GM19043 (cell line): ENCODE measurements around the gene IGFBP4.

Experiments
- ATAC-seq: cut with Tn5 transposase; IDR thresholded peaks from one replicate; pipeline ENCODE4 v1.9.1; 2021; ENCODE audit warnings: low read depth; ENCODE audit not compliant: unreplicated experiment

The IGFBP4 gene

DNA sequence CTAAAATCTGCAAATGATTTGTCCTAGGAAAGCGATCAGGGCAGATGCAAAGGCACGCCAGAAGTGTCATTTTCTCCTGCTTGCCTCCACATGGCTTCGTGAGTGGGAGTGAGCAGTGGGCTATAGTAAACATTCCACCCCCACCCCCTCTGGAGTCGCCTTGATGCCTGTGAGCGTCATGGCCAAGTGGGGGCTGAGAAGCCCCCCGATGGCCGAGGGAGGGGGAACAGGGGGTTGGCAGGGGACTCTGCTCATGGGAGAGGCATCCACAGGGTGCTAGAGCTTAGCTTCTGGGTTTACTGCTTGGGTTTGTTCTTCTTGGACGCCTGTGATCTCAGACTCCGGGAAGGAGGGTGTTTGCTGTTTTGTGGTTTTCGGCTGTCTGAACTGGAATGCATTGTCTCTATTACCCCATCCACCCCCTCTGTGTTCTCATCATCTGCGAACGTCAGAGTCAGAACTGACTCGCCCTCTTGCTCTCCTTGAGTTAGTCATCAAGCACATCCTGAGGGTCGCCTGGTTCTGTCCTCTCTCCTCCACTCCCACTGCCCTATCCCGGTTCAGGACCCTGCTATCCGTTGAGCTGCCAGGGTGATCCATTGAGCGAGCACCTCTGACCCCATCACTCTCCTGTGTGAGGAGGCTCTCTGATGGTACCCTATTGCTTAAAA is 42.7 kb downstream of the IGFBP4 start:
- no peak for ATAC-seq

GRCh38 chr17:40486522-40487370 is 43.5 kb downstream of the IGFBP4 start:
- no peak for ATAC-seq

DNA sequence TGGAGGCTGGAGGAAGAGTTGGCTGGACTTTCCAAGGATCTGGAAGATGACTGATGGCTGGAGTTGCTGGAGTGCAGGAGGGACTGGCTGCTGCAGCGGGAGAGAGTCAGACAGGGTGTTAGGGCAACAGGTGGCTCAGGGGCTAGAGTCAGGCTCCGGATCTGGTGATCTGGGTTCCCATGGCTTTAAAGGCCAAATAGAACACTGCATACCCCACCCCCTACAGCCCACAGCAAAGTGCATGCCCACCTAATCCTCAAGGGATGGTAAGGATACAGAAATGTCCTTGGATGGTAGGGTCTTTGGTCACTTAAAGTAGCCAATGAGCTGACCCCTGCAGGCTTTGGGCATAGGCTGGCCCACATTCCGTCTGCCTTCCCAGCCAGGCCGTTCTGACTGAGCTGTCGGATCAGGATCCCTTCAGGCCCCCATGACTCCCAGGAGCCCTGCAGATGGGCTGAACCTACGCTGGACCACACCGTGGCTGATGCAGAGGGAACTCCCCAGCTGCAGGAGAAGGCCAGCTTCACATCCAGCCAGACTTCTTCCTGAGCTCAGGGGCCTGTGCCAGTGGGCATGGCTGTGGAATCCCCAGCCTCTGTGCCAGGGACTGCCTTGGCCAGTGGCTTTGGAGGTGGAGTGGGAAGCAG is 44.2 kb downstream of the IGFBP4 start:
- no peak for ATAC-seq

- ATAC-seq: no peak
Observed at GRCh38 chr17:40490289-40490853, 47.1 kb downstream of the IGFBP4 start.

GRCh38 chr17:40490982-40491381 is 47.7 kb downstream of the IGFBP4 start:
- ATAC-seq: no peak

DNA sequence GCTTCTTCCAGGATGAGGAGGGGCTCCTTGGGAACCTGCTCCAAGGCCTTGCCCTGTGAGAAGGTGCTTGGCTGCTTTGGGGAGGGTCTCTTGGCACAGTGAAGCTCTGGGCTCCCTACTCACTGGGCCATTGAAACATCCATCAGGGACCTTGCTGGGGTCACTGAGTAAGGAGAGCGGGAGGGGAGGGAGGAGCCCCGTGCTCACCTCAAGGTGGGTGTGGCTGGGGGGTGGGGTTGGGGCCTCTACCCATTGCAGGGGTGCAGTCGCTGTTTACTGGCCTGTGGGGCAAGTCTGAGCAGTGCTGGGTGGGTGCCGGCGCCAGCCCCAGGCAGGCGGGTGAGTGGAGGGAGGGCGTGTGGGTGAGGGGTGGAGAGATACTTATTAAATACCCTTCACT is 48.2 kb downstream of the IGFBP4 start:
- no peak for ATAC-seq

DNA sequence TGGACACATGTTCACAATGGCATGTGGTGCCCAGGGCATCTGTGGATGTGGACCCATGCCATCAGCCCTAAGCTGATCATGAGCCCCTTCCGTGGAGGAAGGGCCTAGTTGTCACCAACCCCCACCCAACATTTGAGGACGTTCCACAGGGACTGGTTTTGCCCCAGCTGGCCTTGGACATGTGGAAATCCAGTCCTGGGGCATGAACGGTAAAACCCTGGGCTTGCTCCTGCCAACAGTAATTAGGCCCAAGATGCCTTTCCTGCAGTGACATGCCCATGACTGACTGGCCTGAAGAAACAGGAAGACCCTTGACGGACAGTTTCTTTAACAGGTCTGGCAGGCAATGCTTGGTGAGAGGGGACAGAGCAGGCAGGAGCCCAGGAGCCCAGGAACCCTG is 50.4 kb downstream of the IGFBP4 start:
- ATAC-seq: no peak

DNA sequence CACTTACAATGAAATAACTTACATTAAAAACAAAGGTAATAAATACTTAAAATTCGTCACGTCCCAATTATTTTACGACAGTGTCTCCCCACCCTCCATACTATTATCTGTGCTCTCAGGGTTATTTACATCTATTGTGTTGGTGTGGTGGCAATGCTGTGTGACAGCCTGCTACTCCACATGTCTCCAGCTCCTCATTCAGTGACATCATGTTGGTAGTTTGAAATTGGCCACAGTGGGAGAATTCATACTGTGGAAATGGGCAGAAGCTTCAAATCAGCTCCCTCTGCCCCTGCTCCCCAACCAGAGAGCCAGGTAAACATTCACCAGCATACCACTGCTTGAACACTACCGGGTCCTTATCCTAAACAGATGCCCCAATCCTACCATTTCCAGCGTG is 51.9 kb downstream of the IGFBP4 start:
- no peak for ATAC-seq

DNA sequence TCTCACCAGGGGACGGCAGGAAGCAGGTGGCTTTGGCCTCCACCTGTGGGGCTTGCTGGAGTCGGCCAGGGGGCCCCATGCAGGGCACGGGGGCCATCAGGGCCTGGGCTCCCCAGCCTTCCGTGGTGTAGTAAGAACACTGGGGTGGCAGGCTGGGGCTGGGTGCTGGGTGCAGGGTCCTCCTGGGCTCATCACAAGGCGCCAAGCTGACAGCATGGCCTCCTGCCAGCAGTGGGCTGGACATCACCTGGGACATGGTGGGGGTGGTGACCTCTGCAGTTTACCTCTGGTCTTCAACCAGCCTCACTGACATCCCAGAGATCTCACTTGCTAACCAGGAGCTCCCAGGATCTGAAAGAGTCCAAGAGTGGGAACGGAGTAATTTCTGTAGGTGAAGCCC is 52.9 kb downstream of the IGFBP4 start:
- no peak for ATAC-seq

DNA sequence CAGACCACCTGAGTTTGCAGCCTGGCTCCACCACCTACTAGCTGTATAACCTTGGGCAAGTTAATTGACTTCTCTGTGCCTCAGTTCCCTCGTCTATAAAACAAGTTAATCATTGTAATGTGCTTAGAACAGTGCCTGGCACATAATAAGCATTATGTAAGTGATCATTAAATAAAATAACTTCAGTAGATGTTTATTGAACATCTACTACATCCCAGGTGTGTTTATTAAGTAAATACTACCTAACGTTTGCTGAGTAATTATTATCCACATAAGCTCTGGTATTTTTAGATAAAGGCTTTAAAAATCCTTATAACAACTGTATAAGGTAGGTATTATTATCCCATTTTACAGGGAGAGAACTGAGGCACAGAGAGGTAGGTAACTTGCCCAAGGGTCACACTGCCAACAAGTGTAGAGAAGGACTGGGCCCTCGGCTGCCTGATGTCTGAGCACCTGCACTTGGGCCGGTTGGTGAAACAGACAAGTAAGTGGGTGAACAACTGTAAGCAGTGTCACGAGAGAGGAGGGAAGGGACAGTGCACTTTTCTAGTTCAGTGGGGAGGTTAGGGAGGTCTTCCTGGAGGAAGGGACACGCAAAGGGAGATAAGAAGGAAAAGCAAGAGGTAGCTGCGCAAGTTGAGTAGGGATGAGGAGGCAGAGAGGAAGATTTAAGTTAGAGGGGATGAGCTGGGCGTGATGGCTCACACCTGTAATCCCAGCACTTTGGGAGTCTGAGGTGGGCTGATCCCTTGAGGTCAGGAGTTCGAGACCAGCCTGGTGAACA is 53.6 kb downstream of the IGFBP4 start:
- no peak for ATAC-seq

GRCh38 chr17:40497695-40498094 is 54.4 kb downstream of the IGFBP4 start:
- no peak for ATAC-seq

GRCh38 chr17:40498281-40499084 is 55.2 kb downstream of the IGFBP4 start:
- no peak for ATAC-seq

- ATAC-seq: no peak
Observed at GRCh38 chr17:40499551-40500189, 56.4 kb downstream of the IGFBP4 start.

- no peak for ATAC-seq
Observed at GRCh38 chr17:40500190-40500589, 56.9 kb downstream of the IGFBP4 start.

DNA sequence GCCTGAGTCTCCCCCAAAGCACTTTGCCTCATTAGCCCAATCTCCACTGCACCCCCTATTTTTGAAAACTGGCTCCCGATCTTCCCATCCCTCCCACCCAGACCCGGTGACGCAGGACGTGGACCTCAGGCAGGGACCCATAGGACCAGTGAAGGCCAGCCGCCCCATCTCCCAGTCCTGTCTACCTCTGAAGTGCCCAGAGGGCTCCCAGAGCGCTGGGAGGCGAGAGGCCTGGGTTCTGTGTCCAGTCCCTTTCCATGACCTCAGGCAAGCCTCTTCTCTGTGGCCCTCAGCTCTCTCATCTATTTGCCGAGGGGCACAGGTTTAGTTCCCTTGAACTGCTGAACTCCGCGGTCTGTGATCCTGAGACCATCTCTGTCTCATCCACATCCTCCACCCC is 57.5 kb downstream of the IGFBP4 start:
- ATAC-seq: no peak

- ATAC-seq: no peak
Observed at GRCh38 chr17:40501499-40501911, 58.3 kb downstream of the IGFBP4 start, which contains the start of gene TNS4. TNS4 (minus strand) TSS chr17:40501623; CDS start chr17:40496425, 5,198 bp downstream.

GRCh38 chr17:40502716-40503115 is 59.5 kb downstream of the IGFBP4 start:
- no peak for ATAC-seq

DNA sequence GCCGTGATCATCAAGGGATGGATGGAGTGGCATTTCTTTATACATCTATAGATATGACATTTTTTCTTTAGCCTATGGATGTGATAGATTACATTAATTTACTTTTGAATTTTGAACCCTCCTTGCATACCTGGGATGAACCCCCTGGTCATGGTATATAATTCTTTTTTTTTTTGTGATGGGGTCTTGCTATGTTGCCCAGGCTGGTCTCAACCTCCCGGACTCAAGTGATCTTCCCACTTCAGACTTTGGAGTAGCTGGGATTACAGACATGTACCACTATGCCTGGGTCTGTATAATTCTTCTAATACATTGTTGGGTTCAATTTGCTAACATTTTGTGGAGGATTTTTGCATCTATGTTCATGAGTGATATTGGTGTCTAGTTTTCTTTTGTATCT is 59.9 kb downstream of the IGFBP4 start:
- no peak for ATAC-seq

- ATAC-seq: no peak
Observed at GRCh38 chr17:40506786-40507185, 63.5 kb downstream of the IGFBP4 start.
